ENCODE data around the gene RAB3GAP2.

DNA sequence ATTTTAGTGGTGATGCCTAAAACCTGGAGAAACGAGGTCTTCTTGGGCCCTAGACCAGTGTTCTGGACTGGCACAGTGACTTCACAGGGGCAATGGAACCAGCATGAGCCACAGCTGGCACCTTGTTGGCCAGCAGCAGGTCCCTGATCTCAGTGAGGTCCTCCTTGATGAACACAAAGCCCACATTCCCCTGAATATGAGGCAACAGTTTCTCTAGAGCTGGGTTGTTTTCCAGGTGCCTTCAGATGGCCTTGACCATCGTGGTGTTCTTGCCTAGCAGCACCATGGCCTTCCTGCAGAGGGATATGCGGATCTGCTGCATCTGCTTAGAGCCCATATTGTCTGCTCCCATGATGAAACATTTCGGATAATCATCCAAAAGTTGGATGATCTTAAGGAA is 44.9 kb upstream of the RAB3GAP2 start:
- TF ChIP-seq CTCF (IDR thresholded peaks at IDR 0.05) (no peak), POLR2A (IDR thresholded peaks at IDR 0.05) (no peak)
